GM18505 (cell line): Measurements from ENCODE around the gene RPS27L.

Experiments used
- ATAC-seq: cut with Tn5 transposase; IDR thresholded peaks from one replicate; pipeline ENCODE4 v1.9.1; 2021; ENCODE audit not compliant: unreplicated experiment
- POLR2A ChIP-seq: IDR thresholded peaks from 4 replicates; pipeline ENCODE4 v1.6.1; 2011; ENCODE audit warnings: borderline replicate concordance; ENCODE audit not compliant: insufficient read depth, insufficient read length; ENCODE audit errors: extremely low read depth

Gene RPS27L

GRCh38 chr15:63157118-63157843 is at the start of gene RPS27L:
Gene RPS27L, minus strand, starts transcription at chr15:63157477. Its CDS starts 72 bp downstream, at chr15:63157405.
- ATAC-seq, result peak; percentile 87
- TF ChIP-seq POLR2A, result peak; percentile 96

GRCh38 chr15:63206079-63206478 is 48.8 kb upstream of the RPS27L start:
- no peak for TF ChIP-seq POLR2A
- ATAC-seq, result no peak

- TF ChIP-seq POLR2A, result no peak
- no peak for ATAC-seq
Measured at GRCh38 chr15:63203451-63204090, 46.3 kb upstream of the RPS27L start.

- TF ChIP-seq POLR2A, result no peak
- no peak for ATAC-seq
Measured at GRCh38 chr15:63202861-63203260, 45.6 kb upstream of the RPS27L start.

- no peak for ATAC-seq
Measured at GRCh38 chr15:63200464-63201249, 43.4 kb upstream of the RPS27L start.

DNA sequence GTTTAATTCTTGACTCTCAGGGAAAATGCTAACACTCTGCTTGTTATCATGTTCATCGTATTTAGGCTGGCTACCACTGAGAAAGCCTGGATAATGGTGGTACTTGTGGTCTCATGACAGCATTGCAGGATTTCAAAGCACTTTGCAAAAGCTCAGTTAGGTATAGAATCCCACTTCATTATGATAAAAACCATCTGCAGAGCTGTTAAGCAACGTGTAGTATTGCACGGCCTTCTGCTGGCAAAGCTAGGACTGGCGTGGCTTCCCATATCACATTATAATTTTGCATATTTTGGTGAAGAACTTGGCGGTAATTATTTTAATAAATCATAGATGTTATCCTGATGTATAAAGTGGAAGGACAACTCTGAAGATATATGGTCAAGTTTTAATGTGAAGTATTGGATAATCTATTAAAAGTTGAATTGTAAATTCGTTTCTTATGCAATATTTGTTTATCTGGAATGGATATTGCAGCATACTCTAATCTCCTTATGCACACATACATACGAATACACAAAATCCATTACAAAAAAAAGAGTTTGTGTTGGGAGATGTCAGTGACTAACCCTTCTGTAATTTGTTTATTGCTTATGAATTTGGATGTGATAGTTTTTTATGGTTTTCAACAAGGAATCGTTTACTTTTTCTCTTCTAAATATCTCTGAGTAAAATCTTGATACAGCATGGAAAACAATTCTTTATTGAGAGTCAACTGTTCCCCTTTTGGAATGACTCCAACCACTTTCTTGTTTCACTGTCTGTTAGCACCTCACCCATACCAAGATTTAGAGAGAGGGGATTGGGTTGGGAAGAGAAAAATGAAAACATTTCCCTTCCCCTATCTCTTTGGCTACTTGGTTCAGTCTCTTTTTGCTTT is 41.3 kb upstream of the RPS27L start:
- ATAC-seq, result no peak
- no peak for TF ChIP-seq POLR2A

More at GRCh38 chr15:63200464-63201249, 43.4 kb upstream of the RPS27L start:
- TF ChIP-seq POLR2A, result no peak

GRCh38 chr15:63197626-63198025 is 40.3 kb upstream of the RPS27L start:
- no peak for ATAC-seq

GRCh38 chr15:63196842-63197241 is 39.6 kb upstream of the RPS27L start:
- ATAC-seq, result no peak
- TF ChIP-seq POLR2A, result no peak

More at GRCh38 chr15:63197626-63198025, 40.3 kb upstream of the RPS27L start:
- TF ChIP-seq POLR2A, result no peak

DNA sequence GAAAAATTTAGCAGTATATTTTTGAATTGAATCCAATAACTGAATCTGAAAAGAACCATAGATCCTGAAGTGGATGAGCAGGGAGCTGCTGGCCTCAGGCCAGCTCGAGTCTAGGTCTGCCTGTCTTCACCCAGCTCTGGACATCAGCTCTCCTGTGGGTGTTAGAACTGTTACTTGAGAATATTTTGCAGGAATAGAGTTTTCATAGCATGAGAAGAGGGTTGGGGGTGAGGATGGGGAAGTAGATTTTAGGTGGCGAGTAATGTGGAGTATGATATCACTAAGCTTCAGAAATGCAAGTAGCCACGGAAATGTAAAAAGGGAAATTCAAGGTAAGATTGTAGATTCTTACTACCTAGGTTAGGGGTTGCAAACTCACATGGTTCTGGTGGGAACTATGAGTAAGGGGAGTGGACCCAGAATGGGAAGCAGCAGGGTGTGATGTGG is 38.3 kb upstream of the RPS27L start:
- ATAC-seq, result no peak
- no peak for TF ChIP-seq POLR2A

DNA sequence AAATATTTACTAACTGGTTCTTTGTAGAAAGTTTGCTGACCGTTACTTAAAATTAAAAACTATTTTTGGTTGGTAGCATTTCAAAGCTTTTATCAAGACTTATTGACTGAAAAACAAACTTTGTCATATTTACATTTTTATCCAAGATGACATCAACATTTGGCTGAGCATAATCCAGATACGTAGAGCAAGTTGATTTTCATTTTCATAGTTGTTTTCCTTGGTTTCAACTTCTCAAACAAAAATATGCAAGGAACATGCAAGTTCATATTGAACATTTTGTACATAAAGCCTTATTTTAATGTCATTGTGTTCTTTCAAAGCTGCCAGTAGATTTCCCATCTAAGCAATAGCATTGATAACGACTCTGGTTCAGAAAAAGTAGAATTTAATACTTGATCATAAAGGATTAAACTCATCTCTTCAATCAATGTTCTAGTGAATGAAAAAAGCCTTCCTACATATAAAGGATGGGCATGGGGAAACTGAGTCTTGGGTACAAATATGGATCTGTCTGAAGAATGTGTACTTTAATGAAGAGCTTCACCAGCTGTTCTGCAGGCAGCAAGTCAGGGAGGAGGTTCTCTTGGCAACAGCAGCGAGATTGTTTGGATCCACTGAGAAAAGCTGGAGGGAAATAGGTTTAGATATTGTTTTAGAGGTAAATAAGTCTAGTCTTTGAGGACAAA is 37.7 kb upstream of the RPS27L start:
- no peak for ATAC-seq
- TF ChIP-seq POLR2A, result no peak

- ATAC-seq, result no peak
- no peak for TF ChIP-seq POLR2A
Measured at GRCh38 chr15:63194302-63194701, 37.0 kb upstream of the RPS27L start.

- TF ChIP-seq POLR2A, result no peak
- ATAC-seq, result no peak
Measured at GRCh38 chr15:63192619-63193206, 35.4 kb upstream of the RPS27L start.
